B cell (primary cell): ENCODE measurements around the gene EBF3. TPM values are rescaled to one million over a fixed set of nuclear protein-coding genes. Genes with fewer than 3 reads are reported as not detected.

ENCODE experiments used
- ATAC-seq: fragments of 200-7000 bp; cut with Tn5 transposase; one replicate; pipeline ENCODE4 v1.10.0; 2021; ENCODE audit warnings: low read depth, mild to moderate bottlenecking, moderate number of reproducible peaks, moderate library complexity
- CTCF ChIA-PET: fragments of 350-600 bp; sonication (Branson Sonifier 250); formaldehyde crosslinking; loops from one replicate; lab custom pipeline; 2021; ENCODE audit warnings: antibody characterized with exemption, inconsistent platforms; lab: Charles Lee
- POLR2A ChIA-PET: fragments of 350-600 bp; sonication (Branson Sonifier 250); formaldehyde crosslinking; loops from one replicate; lab custom pipeline; 2021; ENCODE audit warnings: antibody characterized with exemption; lab: Charles Lee
- DNase-seq: peaks from one replicate; pipeline ENCODE4 v3.0.0; 2013
- H2AFZ ChIP-seq: 2 replicates; pipeline ENCODE4 v1.6.1; 2012; ENCODE audit warnings: mild to moderate bottlenecking, low read depth, low read length; ENCODE audit not compliant: insufficient read depth, poor library complexity, severe bottlenecking
- H3K27ac ChIP-seq, 2 donors: 1 replicate in 1 of 2; 2 replicates in 1 of 2; pipeline ENCODE4 v1.5.1; 2012 to 2013; ENCODE audit warnings: low read length in 2 of 2, mild to moderate bottlenecking in 2 of 2, moderate library complexity in 1 of 2
- H3K27me3 ChIP-seq, 4 experiments: fragments of 200-600 bp in 1 of 4; sonication (generic) in 1 of 4; replicated peaks in 1 of 4; 1 replicate in 2 of 4; 2 replicates in 2 of 4; pipeline versions ENCODE4 v1.6.1 to v1.7.0; 2013 to 2016; ENCODE audit warnings: low read length in 3 of 4, mild to moderate bottlenecking in 2 of 4, mixed read lengths in 1 of 4, moderate library complexity in 1 of 4; ENCODE audit not compliant: insufficient read depth in 4 of 4, control insufficient read depth in 3 of 4; ENCODE audit errors: control extremely low read depth in 1 of 4
- H3K36me3 ChIP-seq, 2 experiments: replicated peaks in 1 of 2; 1 replicate in 1 of 2; 2 replicates in 1 of 2; pipeline versions ENCODE4 v1.6.1 to v1.7.1; 2013; ENCODE audit warnings: low read length in 1 of 2; ENCODE audit not compliant: insufficient read depth in 2 of 2, control insufficient read depth in 1 of 2; ENCODE audit errors: control extremely low read depth in 1 of 2, extremely low read depth in 1 of 2
- H3K4me1 ChIP-seq, 2 donors: fragments of 200-600 bp in 1 of 2; sonication (generic) in 1 of 2; 1 replicate in 1 of 2; 2 replicates in 1 of 2; pipeline versions ENCODE4 v1.5.1 to v1.6.1; 2013 to 2017; ENCODE audit warnings: low read length in 2 of 2; ENCODE audit not compliant: control insufficient read depth in 2 of 2, insufficient read depth in 2 of 2
- H3K4me2 ChIP-seq: replicated peaks from 2 replicates; pipeline ENCODE3; 2012; ENCODE audit warnings: mild to moderate bottlenecking, low read depth, low read length; ENCODE audit not compliant: poor library complexity, severe bottlenecking
- H3K4me3 ChIP-seq, 5 experiments: fragments of 200-600 bp in 1 of 5; sonication (generic) in 1 of 5; 1 replicate in 3 of 5; 2 replicates in 2 of 5; pipeline versions ENCODE4 v1.5.1 to v1.7.0; 2011 to 2016; ENCODE audit warnings: low read length in 4 of 5, mild to moderate bottlenecking in 4 of 5, low read depth in 2 of 5, control low read depth in 1 of 5, moderate library complexity in 1 of 5; ENCODE audit not compliant: insufficient read depth in 1 of 5; ENCODE audit errors: control extremely low read depth in 1 of 5, extremely low read depth in 1 of 5
- H3K79me2 ChIP-seq: fragments of 200-600 bp; sonication (generic); one replicate; pipeline ENCODE4 v1.6.0; 2016; ENCODE audit warnings: low read length; ENCODE audit not compliant: control insufficient read depth, insufficient read depth
- H3K9ac ChIP-seq: fragments of 200-600 bp; sonication (generic); 2 replicates; pipeline ENCODE4 v1.6.1; 2017; ENCODE audit warnings: mild to moderate bottlenecking, low read length, moderate library complexity
- H3K9me3 ChIP-seq, 3 donors: one replicate each; pipeline versions ENCODE4 v1.6.1 to v1.7.1; 2013; ENCODE audit warnings: low read length in 2 of 3; ENCODE audit not compliant: control insufficient read depth in 2 of 3, insufficient read depth in 1 of 3; ENCODE audit errors: control extremely low read depth in 1 of 3
- H4K20me1 ChIP-seq: 2 replicates; pipeline ENCODE4 v1.6.0; 2012; ENCODE audit warnings: mild to moderate bottlenecking, low read length; ENCODE audit not compliant: insufficient read depth, control insufficient read depth, poor library complexity, severe bottlenecking
- H3K27ac Mint-ChIP-seq: one replicate; pipeline ENCODE4 v1.8.0; 2021; ENCODE audit warnings: mixed read lengths
- H3K27me3 Mint-ChIP-seq: one replicate; pipeline ENCODE4 v1.8.0; 2021; ENCODE audit warnings: mixed read lengths
- H3K4me1 Mint-ChIP-seq: one replicate; pipeline ENCODE4 v1.8.0; 2021; ENCODE audit warnings: mixed read lengths
- H3K4me3 Mint-ChIP-seq: one replicate; pipeline ENCODE4 v1.8.0; 2021; ENCODE audit warnings: mixed read lengths
- H3K9me3 Mint-ChIP-seq: one replicate; pipeline ENCODE4 v1.8.0; 2022; ENCODE audit warnings: mixed read lengths; ENCODE audit not compliant: insufficient read depth
- EZH2 ChIP-seq: IDR thresholded peaks from 2 replicates; pipeline ENCODE4 v1.6.1; 2012; ENCODE audit warnings: borderline replicate concordance, low read depth, mild to moderate bottlenecking, moderate library complexity, low read length; ENCODE audit not compliant: insufficient read depth, poor library complexity, severe bottlenecking
- WGBS: methylation state at CpG from one replicate; pipeline ENCODE4 v1.1.5; 2013; ENCODE audit warnings: missing lambda C conversion rate; ENCODE audit not compliant: insufficient coverage; 5-methylcytosine and 5-hydroxymethylcytosine counted together
- intact Hi-C: fragments of 100-400 bp; cut with micrococcal nuclease; formaldehyde crosslinking; loops from one replicate; pipeline ENCODE4 v1.10.0; 2022
- polyA plus RNA-seq: library from polyadenylated mRNA; depleted of rRNA; stranded (reverse); fragments of >200 nt; gene quantifications from 2 replicates; pipeline ENCODE4 v1.2.3, GENCODE V29; 2012
- total RNA-seq, 2 donors: library from RNA; stranded (reverse); fragments of 120-200 nt in 1 of 2; gene quantifications; 1 replicate in 1 of 2; 2 replicates in 1 of 2; pipeline versions ENCODE4 v1.2.3 to v1.2.4, GENCODE V29; 2013 to 2022
- TF ChIP-seq, protein P1 (sequence below): fragments of 200-600 bp; IDR thresholded peaks from one replicate; pipeline ENCODE4 v1.8.0; 2022; ENCODE audit warnings: antibody characterized with exemption, mild to moderate bottlenecking

The EBF3 gene
- total and polyA plus RNA-seq, 2 donors (not counting 1 experiment from before 2014, with no cell fraction given): not detected

DNA sequence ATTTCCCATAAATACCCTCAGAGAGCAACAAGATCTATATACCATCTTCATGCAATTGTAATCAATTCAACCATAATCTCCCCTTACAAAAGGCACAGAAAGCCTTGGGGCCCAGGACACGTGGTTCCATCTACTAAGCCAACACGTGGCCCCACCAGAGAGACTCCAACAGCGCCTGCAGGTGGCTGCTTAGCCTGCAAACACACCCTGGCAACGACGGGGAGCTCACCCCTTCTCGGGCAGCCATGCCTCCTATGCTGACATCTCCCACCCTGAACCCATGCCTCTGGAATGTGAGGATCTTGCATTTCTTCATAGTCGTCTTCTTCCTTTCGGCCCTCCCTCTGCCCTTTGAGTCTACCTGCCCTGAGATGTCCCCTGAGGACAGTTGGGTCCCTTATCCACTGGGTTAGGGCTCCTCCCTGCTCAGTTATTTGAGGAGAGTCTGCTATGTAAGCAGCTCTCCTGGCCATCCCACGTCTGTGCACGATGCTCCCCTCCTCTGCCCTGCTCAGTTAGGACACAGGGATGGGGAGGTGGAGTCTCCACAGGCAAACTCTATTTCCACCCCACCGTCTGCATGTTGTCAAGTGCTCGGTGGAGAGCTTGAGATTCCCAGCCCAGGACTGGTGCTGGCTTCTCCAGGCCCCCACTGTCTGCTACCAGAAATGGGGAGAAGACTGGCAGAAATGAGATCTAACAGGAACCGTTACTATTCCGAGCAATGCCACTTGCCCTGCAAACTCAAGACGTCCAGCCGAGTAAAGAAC lies 36.5 kb downstream of the EBF3 start:
- H3K9me3 Mint-ChIP-seq: no peaks in the 10 kb centered on the region
- H3K4me1 Mint-ChIP-seq: no peaks in the 10 kb centered on the region
- CTCF ChIA-PET: no interaction called here
- intact Hi-C loops: no loop called here
- Histone ChIP-seq H3K4me1 (no peaks in the 10 kb centered on the region), H3K4me2 (no peak overlapping the region), H2AFZ (no peak overlapping the region), H3K9ac (no peak overlapping the region), H3K79me2 (no peaks in the 10 kb centered on the region), H4K20me1 (no peaks in the 10 kb centered on the region), H3K36me3 (no peaks in the 10 kb centered on the region), H3K27me3 (no peaks in the 10 kb centered on the region), H3K9me3 (peaks cover 0 to 3% (median 0%) of the 10 kb centered on the region in 3 donors), H3K4me3 (no peak overlapping the region), H3K27ac (no peak overlapping the region)
- H3K27me3 Mint-ChIP-seq: no peaks in the 10 kb centered on the region
- H3K4me3 Mint-ChIP-seq: no peak overlapping the region
- H3K27ac Mint-ChIP-seq: no peak overlapping the region
- no peak for DNase-seq
- POLR2A ChIA-PET: no interaction called here
- no peak for TF ChIP-seq EZH2
- TF ChIP-seq, protein P1, sequence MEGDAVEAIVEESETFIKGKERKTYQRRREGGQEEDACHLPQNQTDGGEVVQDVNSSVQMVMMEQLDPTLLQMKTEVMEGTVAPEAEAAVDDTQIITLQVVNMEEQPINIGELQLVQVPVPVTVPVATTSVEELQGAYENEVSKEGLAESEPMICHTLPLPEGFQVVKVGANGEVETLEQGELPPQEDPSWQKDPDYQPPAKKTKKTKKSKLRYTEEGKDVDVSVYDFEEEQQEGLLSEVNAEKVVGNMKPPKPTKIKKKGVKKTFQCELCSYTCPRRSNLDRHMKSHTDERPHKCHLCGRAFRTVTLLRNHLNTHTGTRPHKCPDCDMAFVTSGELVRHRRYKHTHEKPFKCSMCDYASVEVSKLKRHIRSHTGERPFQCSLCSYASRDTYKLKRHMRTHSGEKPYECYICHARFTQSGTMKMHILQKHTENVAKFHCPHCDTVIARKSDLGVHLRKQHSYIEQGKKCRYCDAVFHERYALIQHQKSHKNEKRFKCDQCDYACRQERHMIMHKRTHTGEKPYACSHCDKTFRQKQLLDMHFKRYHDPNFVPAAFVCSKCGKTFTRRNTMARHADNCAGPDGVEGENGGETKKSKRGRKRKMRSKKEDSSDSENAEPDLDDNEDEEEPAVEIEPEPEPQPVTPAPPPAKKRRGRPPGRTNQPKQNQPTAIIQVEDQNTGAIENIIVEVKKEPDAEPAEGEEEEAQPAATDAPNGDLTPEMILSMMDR: no peak
- WGBS: 89% methylated on average over 12 of the region's 16 CpGs
- ATAC-seq: no peak
